GM13977 (cell line): ENCODE results near the gene PHTF2.

ENCODE experiments used
- DNase-seq: peaks from one replicate; pipeline ENCODE4 v3.0.0; 2012; ENCODE audit warnings: low spot score
- CTCF ChIP-seq: IDR thresholded peaks from 2 replicates; pipeline ENCODE4 v1.5.1; 2012; ENCODE audit warnings: mild to moderate bottlenecking, control low read depth; ENCODE audit not compliant: insufficient read depth; ENCODE audit errors: extremely low read depth, missing control alignments
- in situ Hi-C: fragments of 300-500 bp; cut with MboI; formaldehyde crosslinking; loops from one replicate; pipeline ENCODE4 v1.12.0; 2022; ENCODE audit warnings: low sequenced_read_pairs, low pct_unique_long_range_greater_than_20kb, mixed read lengths, inconsistent platforms; ENCODE audit not compliant: unreplicated experiment

Gene PHTF2

GRCh38 chr7:77980087-77980713 is 181.6 kb downstream of the PHTF2 start:
- in situ Hi-C loops: no loop called here
- TF ChIP-seq CTCF: no peak
- DNase-seq: no peak

GRCh38 chr7:77982926-77983550 is 184.5 kb downstream of the PHTF2 start:
- DNase-seq: no peak
- in situ Hi-C loops: no loop called here
- TF ChIP-seq CTCF: no peak

- in situ Hi-C loops: no loop called here
- no peak for DNase-seq
- TF ChIP-seq CTCF: no peak
Measured at GRCh38 chr7:77983973-77984372, 185.4 kb downstream of the PHTF2 start.

GRCh38 chr7:77985232-77985973 is 186.8 kb downstream of the PHTF2 start:
- in situ Hi-C loops: no loop called here

GRCh38 chr7:77985974-77986339 is 187.4 kb downstream of the PHTF2 start:
- no peak for TF ChIP-seq CTCF
- DNase-seq: no peak
- in situ Hi-C loops: no loop called here

More at GRCh38 chr7:77985232-77985973, 186.8 kb downstream of the PHTF2 start:
- no peak for TF ChIP-seq CTCF
- DNase-seq: no peak

- DNase-seq: no peak
- TF ChIP-seq CTCF: peak; percentile 42
- in situ Hi-C loops: no loop called here
Measured at GRCh38 chr7:77989981-77990566, 191.5 kb downstream of the PHTF2 start.
